DND-41 (cell line): Measurements from ENCODE around the gene DMRTA2.

ENCODE experiments used
- EZH2 ChIP-seq: IDR thresholded peaks from 3 replicates; pipeline ENCODE4 v1.6.1; 2012; ENCODE audit warnings: borderline replicate concordance, low read depth, mild to moderate bottlenecking, moderate library complexity, low read length, inconsistent platforms; ENCODE audit not compliant: severe bottlenecking
- TF ChIP-seq, protein P1 (sequence below): IDR thresholded peaks from 2 replicates; pipeline ENCODE4 v1.5.1; 2012; ENCODE audit warnings: borderline replicate concordance, low read length, moderate library complexity, mild to moderate bottlenecking; ENCODE audit not compliant: poor library complexity, severe bottlenecking; ENCODE audit errors: extremely low read depth

DNA sequence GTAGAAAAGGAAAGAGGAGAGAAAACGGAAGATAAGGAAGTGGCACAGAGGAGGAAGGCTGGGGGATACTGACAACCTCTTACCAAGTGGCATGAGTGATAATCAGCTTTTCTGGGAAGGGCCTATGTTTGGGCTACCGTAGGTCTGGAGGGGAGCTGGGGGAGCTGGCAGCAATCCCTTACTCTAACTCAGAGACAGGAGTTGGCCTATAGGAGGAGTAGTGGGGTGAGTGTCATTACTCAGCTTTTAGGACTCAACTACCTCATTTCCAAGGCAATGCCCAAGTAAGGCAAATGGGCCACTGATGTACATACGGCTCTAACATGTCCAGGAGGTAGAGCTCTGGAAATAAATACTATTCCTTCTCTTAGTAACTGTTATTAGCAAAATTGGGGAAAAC lies 48.7 kb upstream of the DMRTA2 start:
- TF ChIP-seq, protein P1, sequence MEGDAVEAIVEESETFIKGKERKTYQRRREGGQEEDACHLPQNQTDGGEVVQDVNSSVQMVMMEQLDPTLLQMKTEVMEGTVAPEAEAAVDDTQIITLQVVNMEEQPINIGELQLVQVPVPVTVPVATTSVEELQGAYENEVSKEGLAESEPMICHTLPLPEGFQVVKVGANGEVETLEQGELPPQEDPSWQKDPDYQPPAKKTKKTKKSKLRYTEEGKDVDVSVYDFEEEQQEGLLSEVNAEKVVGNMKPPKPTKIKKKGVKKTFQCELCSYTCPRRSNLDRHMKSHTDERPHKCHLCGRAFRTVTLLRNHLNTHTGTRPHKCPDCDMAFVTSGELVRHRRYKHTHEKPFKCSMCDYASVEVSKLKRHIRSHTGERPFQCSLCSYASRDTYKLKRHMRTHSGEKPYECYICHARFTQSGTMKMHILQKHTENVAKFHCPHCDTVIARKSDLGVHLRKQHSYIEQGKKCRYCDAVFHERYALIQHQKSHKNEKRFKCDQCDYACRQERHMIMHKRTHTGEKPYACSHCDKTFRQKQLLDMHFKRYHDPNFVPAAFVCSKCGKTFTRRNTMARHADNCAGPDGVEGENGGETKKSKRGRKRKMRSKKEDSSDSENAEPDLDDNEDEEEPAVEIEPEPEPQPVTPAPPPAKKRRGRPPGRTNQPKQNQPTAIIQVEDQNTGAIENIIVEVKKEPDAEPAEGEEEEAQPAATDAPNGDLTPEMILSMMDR = no peak
- no peak for TF ChIP-seq EZH2
